Activated CD4-positive, CD25-positive, alpha-beta regulatory T cell treated with anti-CD3 and anti-CD28 coated beads, Interleukin-2, amount 50 U/mL, for 16 hours (primary cell): ENCODE measurements around the gene ZNF398.
"Not testable (repeated sequence)": the region's sequence is repeated elsewhere in the genome, so short reads cannot be mapped to it uniquely, and the experiment has no call there.

ENCODE experiments used
- DNase-seq: peaks from one replicate; pipeline ENCODE4 v3.0.0-alpha.2; 2020; ENCODE audit warnings: low read depth, low spot score

The ZNF398 gene

DNA sequence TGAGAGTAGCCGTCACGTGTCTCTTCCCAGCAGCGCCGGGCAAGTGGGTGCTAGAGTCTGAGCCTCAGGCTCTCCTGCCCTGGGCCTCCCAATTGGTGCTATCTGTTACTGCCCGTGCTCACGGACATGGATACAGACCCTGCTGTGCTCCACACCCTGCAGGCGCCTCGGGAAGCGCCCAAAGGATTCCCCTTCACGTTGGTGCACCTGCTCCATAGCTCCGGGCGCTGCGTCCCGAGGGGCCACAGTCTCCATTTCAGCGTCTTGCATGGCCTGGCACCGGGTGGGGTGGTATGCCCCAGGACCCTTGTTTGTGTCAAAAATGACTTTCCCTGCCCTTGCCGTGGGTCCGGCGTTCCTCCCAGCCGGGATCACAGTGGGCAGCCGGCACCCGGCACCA, 78.4 kb downstream of the ZNF398 start:
- DNase-seq, result no peak

GRCh38 chr7:149226366-149226765, 79.1 kb downstream of the ZNF398 start:
- DNase-seq, result not testable (repeated sequence)

- no peak for DNase-seq
Observed at GRCh38 chr7:149226840-149227494, 79.7 kb downstream of the ZNF398 start.

DNA sequence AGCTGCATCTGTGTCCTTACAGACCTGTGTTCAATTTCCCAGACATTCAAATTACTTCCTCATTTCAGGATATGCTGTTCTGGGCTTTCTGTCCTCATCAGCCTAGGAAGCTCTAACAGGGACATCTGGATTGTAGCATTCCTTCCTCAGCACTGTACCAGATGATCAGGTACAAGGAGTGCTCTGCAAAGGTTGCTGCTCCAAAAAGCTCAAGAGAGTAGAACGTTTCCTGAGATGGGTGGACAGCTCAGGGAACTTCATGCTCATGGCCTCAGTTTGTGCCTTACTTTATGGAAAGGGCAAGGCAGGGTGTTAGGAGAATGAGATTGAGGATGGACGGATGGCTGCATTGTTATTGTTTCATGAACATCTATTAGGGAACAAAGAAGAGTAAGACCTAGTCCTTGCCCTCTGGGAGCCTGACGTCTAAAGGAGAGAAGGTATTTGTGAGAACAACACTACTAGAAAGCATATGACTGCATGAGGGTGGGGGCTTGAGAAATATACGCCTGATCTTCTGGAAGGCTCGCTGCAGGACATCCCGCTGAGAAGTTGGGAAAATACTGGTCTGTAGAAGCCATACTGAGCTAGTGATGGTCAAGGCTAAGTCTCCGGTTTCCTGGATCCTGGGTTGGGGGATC, 81.7 kb downstream of the ZNF398 start:
- no peak for DNase-seq

DNA sequence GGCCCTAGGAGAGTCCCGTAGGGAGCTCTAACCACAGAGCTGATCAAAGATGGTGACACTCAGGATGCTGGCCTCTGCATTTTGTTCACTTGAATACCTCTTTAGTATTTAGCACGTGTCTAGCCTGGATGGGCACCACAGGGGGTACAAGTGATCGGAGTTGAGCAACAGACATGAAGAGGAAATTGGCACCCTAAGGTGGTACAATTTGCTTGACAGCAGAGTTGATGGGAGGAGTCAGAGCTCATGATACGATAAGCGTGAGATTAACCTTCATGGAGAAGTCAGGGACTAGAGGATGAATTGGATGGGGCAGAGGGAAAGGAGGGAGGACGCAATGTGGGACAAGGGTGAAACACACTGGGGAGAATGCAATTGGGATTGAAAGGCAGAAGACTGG, 82.3 kb downstream of the ZNF398 start:
- DNase-seq, result no peak

DNA sequence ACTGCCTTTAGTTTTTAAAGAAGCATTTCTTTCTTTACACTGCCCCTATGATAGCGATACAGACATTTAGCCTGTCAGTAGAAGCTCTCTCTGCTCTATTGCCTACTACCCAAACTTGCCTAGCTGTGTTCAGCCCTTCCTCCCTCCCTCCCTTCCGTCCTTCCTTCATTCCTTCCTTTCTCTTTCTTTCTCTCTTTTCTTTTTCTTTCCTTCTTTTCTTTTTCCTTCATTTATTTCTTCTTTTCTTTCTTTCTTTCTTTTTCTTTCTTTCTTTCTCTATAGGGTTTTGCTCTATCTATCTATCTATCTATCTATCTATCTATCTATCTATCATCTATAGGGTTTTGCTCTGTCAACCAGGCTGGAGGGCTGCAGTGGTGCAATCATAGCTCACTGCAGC, 85.1 kb downstream of the ZNF398 start:
- DNase-seq, result no peak
